GM12878 (cell line): Measurements from ENCODE around the gene C1QTNF1. TPM values are rescaled to one million over a fixed set of nuclear protein-coding genes. Genes with fewer than 3 reads are reported as not detected.

Source experiments
- ATAC-seq: fragments of 200-7000 bp; cut with Tn5 transposase; 3 replicates; pipeline ENCODE4 v1.9.1; 2020; ENCODE audit warnings: mild to moderate bottlenecking, moderate library complexity
- BruUV-seq: library from RNA; stranded (reverse); fragments of 400-500 nt; replicated peaks from 2 replicates; lab custom pipeline; 2021; lab: Mats Ljungman, UMichigan
- CTCF ChIA-PET: fragments of 300-600 bp; sonication (Branson Sonifier 250); formaldehyde crosslinking; extraction: SDS; loops from one replicate; lab custom pipeline; 2021; ENCODE audit warnings: inconsistent platforms; lab: Yijun Ruan, JAX
- POLR2A ChIA-PET: fragments of 350-600 bp; formaldehyde crosslinking; extraction: SDS; loops from one replicate; lab custom pipeline; 2021; ENCODE audit warnings: inconsistent platforms; lab: Charles Lee
- RAD21 ChIA-PET: fragments of 300-600 bp; sonication (Branson Sonifier 250); formaldehyde crosslinking; loops from one replicate; lab custom pipeline; 2023; ENCODE audit warnings: antibody characterized with exemption; ENCODE audit not compliant: unreplicated experiment; lab: Charles Lee
- SMC1A ChIA-PET: fragments of 300-600 bp; sonication (Branson Sonifier 250); formaldehyde crosslinking; loops from one replicate; lab custom pipeline; 2023; ENCODE audit not compliant: unreplicated experiment, uncharacterized antibody; lab: Charles Lee
- DNase-seq: peaks from one replicate; pipeline ENCODE4 v3.0.0-alpha.2; 2011; ENCODE audit warnings: low read depth, low spot score
- FAIRE-seq: peaks from 3 replicates; lab custom pipeline; 2011; peaks lifted over from hg19 to GRCh38; lab: Jason Lieb, UNC
- H2AFZ ChIP-seq: 2 replicates; pipeline ENCODE4 v1.6.0; 2011; ENCODE audit warnings: low read depth, low read length, control low read depth; ENCODE audit not compliant: control insufficient read depth
- H3K27ac ChIP-seq: 2 replicates; pipeline ENCODE4 v1.5.1; 2011; ENCODE audit warnings: control low read depth; ENCODE audit not compliant: control insufficient read depth, insufficient read depth
- H3K27me3 ChIP-seq, 2 experiments: replicated peaks in 1 of 2; 2 replicates each; pipeline versions ENCODE4 v1.6.0 to v1.6.1; 2011; ENCODE audit warnings: low read length in 1 of 2; ENCODE audit not compliant: control insufficient read depth in 2 of 2, insufficient read depth in 2 of 2
- H3K36me3 ChIP-seq, 2 experiments: 2 replicates each; pipeline ENCODE4 v1.5.1; 2011; ENCODE audit warnings: low read length in 1 of 2; ENCODE audit not compliant: control insufficient read depth in 2 of 2, insufficient read depth in 2 of 2
- H3K4me1 ChIP-seq: 2 replicates; pipeline ENCODE4 v1.6.1; 2011; ENCODE audit warnings: mild to moderate bottlenecking, low read length, moderate library complexity, mixed read lengths; ENCODE audit not compliant: control insufficient read depth, insufficient read depth
- H3K4me2 ChIP-seq: 2 replicates; pipeline ENCODE4 v1.6.0; 2011; ENCODE audit warnings: control low read depth; ENCODE audit not compliant: control insufficient read depth, insufficient read depth
- H3K4me3 ChIP-seq: fragments of 200-600 bp; sonication (generic); 2 replicates; pipeline ENCODE4 v1.5.1; 2016
- H3K79me2 ChIP-seq: 2 replicates; pipeline ENCODE4 v1.6.0; 2011; ENCODE audit warnings: low read length; ENCODE audit not compliant: control insufficient read depth, insufficient read depth
- H3K9ac ChIP-seq: 2 replicates; pipeline ENCODE4 v1.8.0; 2011; ENCODE audit warnings: low read length, control low read depth, mixed read lengths; ENCODE audit not compliant: control insufficient read depth, insufficient read depth
- H3K9me3 ChIP-seq: replicated peaks from 3 replicates; pipeline ENCODE4 v1.5.1; 2011; ENCODE audit warnings: mild to moderate bottlenecking, low read length; ENCODE audit not compliant: control insufficient read depth, insufficient read depth
- H4K20me1 ChIP-seq: 2 replicates; pipeline ENCODE4 v1.6.0; 2011; ENCODE audit not compliant: control insufficient read depth, insufficient read depth
- BRCA1 ChIP-seq: IDR thresholded peaks from 2 replicates; pipeline ENCODE4 v1.6.1; 2011; ENCODE audit warnings: low read depth, low read length, improper control_type of control experiment
- CEBPB ChIP-seq, 2 experiments: fragments of 150-350 bp in 1 of 2; IDR thresholded peaks; 2 replicates each; pipeline ENCODE4 v1.6.1; 2012 to 2014; ENCODE audit warnings: low read depth in 2 of 2, low read length in 2 of 2, borderline replicate concordance in 1 of 2, inconsistent platforms in 1 of 2
- CTCF ChIP-seq, 3 experiments: IDR thresholded peaks in 2 of 3; conservative IDR thresholded peaks in 1 of 3; 2 replicates each; pipeline ENCODE4 v1.5.1; 2011; ENCODE audit warnings: low read depth in 3 of 3, low read length in 3 of 3, mild to moderate bottlenecking in 3 of 3, control low read depth in 2 of 3, moderate library complexity in 2 of 3, inconsistent platforms in 1 of 3, mixed read lengths in 1 of 3; ENCODE audit not compliant: control insufficient read depth in 2 of 3, insufficient read depth in 1 of 3; ENCODE audit errors: extremely low read depth in 1 of 3
- ELK1 ChIP-seq: IDR thresholded peaks from 2 replicates; pipeline ENCODE4 v1.6.1; 2012; ENCODE audit warnings: low read depth, low read length, improper control_type of control experiment
- FOXM1 ChIP-seq: IDR thresholded peaks from 2 replicates; pipeline ENCODE4 v1.6.1; 2012; ENCODE audit warnings: low read depth, mild to moderate bottlenecking, inconsistent platforms, low read length, moderate library complexity
- HCFC1 ChIP-seq: fragments of 150-350 bp; IDR thresholded peaks from 2 replicates; pipeline ENCODE4 v1.6.1; 2014; ENCODE audit warnings: low read length
- IRF4 ChIP-seq: IDR thresholded peaks from 2 replicates; pipeline ENCODE4 v1.6.1; 2011; ENCODE audit warnings: low read depth, low read length
- MTA2 ChIP-seq: fragments of 450-650 bp; IDR thresholded peaks from 2 replicates; pipeline ENCODE4 v1.6.1; 2016; ENCODE audit warnings: low read depth, mild to moderate bottlenecking, moderate library complexity
- POLR2AphosphoS5 ChIP-seq: IDR thresholded peaks from 2 replicates; pipeline ENCODE4 v1.6.1; 2011; ENCODE audit warnings: mild to moderate bottlenecking, low read length, inconsistent platforms
- RELA ChIP-seq: fragments of 450-650 bp; IDR thresholded peaks from 2 replicates; pipeline ENCODE4 v1.8.0; 2014; ENCODE audit warnings: borderline replicate concordance; ENCODE audit not compliant: partially characterized antibody
- SMARCA5 ChIP-seq: fragments of 450-650 bp; IDR thresholded peaks from 2 replicates; pipeline ENCODE4 v1.6.1; 2017; ENCODE audit warnings: mild to moderate bottlenecking
- TAF1 ChIP-seq: IDR thresholded peaks from 2 replicates; pipeline ENCODE4 v1.6.1; 2011; ENCODE audit warnings: mild to moderate bottlenecking, low read depth, low read length, borderline replicate concordance
- YY1 ChIP-seq: IDR thresholded peaks from 2 replicates; pipeline ENCODE4 v1.6.1; 2011; ENCODE audit warnings: low read depth, mild to moderate bottlenecking, low read length
- ZNF592 ChIP-seq: fragments of 450-650 bp; IDR thresholded peaks from 2 replicates; pipeline ENCODE4 v1.6.1; 2017; ENCODE audit warnings: mild to moderate bottlenecking, moderate library complexity
- WGBS: methylation state at CpG from one replicate; pipeline ENCODE4 v1.1.6; 2016; ENCODE audit warnings: low lambda C conversion rate; ENCODE audit not compliant: insufficient replicate concordance, insufficient coverage; ENCODE audit errors: missing lambda C conversion rate; 5-methylcytosine and 5-hydroxymethylcytosine counted together
- in situ Hi-C: fragments of 300-500 bp; cut with MboI; formaldehyde crosslinking; loops from 9 replicates; pipeline ENCODE4 v1.14.3; 2018; ENCODE audit warnings: mixed read lengths
- intact Hi-C: fragments of 100-400 bp; cut with micrococcal nuclease; formaldehyde crosslinking; loops from one replicate; pipeline ENCODE4 v1.14.2; 2022; ENCODE audit not compliant: unreplicated experiment
- polyA plus RNA-seq, 11 experiments: library from polyadenylated mRNA; depleted of rRNA in 4 of 11; unstranded in 6 of 11; stranded (reverse) in 5 of 11; fragments of >200 nt; fragmentation: Nextera tagmentation in 4 of 11; fragmentation: Illumina TruSeq in 1 of 11; extraction: Ambion mirVana in 4 of 11; extraction: Trizol in 1 of 11; gene quantifications; 1 replicate in 1 of 11; 2 replicates in 10 of 11; pipeline versions ENCODE4 v1.2.1 to v1.2.3, GENCODE V29; 2011 to 2016; ENCODE audit warnings: inconsistent platforms in 2 of 11, missing spikeins in 2 of 11, low read depth in 1 of 11
- total RNA-seq, 4 experiments: library from RNA; depleted of rRNA in 3 of 4; stranded (reverse); fragments of >200 nt in 3 of 4; fragmentation: Illumina TruSeq in 1 of 4; extraction: Trizol in 1 of 4; gene quantifications; 2 replicates each; pipeline versions ENCODE4 v1.2.1 to v1.2.3, GENCODE V29; 2013 to 2021

C1QTNF1 gene
- total and polyA plus RNA-seq, 10 of the 15 experiments (the other 5 are each of a cell fraction or from before 2014, with no cell fraction given) = 0.05 to 1.1 (median 0.15) TPM; not detected in 4

GRCh38 chr17:79006794-79007503 is 17.0 kb upstream of the C1QTNF1 start:
- no peak for DNase-seq
- ATAC-seq = no peak
- TF ChIP-seq CTCF (IDR thresholded peaks at IDR 0.05 in 2 of 3, conservative IDR thresholded peaks at IDR 0.05 in 1 of 3; ENCODE audit: control insufficient read depth in 2 of 3, extremely low read depth in 1 of 3, insufficient read depth in 1 of 3, low read depth in 3 of 3, low read length in 3 of 3) (no peak), HCFC1 (no peak), IRF4 (no peak), ZNF592 (no peak), FOXM1 (no peak), RELA (no peak), MTA2 (no peak), ELK1 (no peak), BRCA1 (no peak), CEBPB (IDR thresholded peaks at IDR 0.05; ENCODE audit: borderline replicate concordance in 1 of 2, low read depth in 2 of 2, low read length in 2 of 2) (no peak), TAF1 (no peak), YY1 (no peak), POLR2AphosphoS5 (no peak), SMARCA5 (no peak)
- H3K4me3 ChIP-seq = peak overlapping the region; percentile 22; the same call in 1 of the 2 replicates
- BruUV-seq = no TSS peak
- no peak overlapping the region for H3K27ac ChIP-seq
- no peak overlapping the region for H2AFZ ChIP-seq
- in situ Hi-C loops = no loop called here
- H3K79me2 ChIP-seq = peaks cover 39% of the 10 kb centered on the region
- ChIA-PET SMC1A (no interaction called here), RAD21 (no interaction called here), POLR2A (no interaction called here), CTCF (interaction anchor here (0.8 to 1.0 kb wide), 2 partner anchors 80 to 394 kb away, joined by 3 read pairs; no protein-coding TSS in a partner anchor)
- no peak for FAIRE-seq
- H3K4me1 ChIP-seq = peaks cover 8% of the 10 kb centered on the region
- intact Hi-C loops = no loop called here
- H4K20me1 ChIP-seq = no peaks in the 10 kb centered on the region; the same call in none of the 2 replicates
- H3K36me3 ChIP-seq = no peaks in the 10 kb centered on the region; a peak in 1 of 4 replicates
- no peak overlapping the region for H3K9ac ChIP-seq
- no peak overlapping the region for H3K4me2 ChIP-seq
- 95% methylated on average over 19 of the region's 19 CpGs for WGBS
- no peaks in the 10 kb centered on the region for H3K9me3 ChIP-seq
- H3K27me3 ChIP-seq = no peaks in the 10 kb centered on the region
